TTC549 (cell line): ENCODE measurements around the gene B4GALT7.

Experiments
- FAIRE-seq: peaks from 2 replicates; lab custom pipeline; 2012; peaks lifted over from hg19 to GRCh38; lab: Jason Lieb, UNC

B4GALT7 gene

GRCh38 chr5:177593511-177593910 is 6.4 kb upstream of the B4GALT7 start:
- no peak for FAIRE-seq

- FAIRE-seq, result no peak
Measured at GRCh38 chr5:177594071-177594470, 5.9 kb upstream of the B4GALT7 start.

- FAIRE-seq, result no peak
Measured at GRCh38 chr5:177595026-177595585, 4.8 kb upstream of the B4GALT7 start.

GRCh38 chr5:177595991-177596774 is 3.7 kb upstream of the B4GALT7 start:
- no peak for FAIRE-seq

GRCh38 chr5:177596775-177597238 is 3.1 kb upstream of the B4GALT7 start:
- no peak for FAIRE-seq

GRCh38 chr5:177598477-177598876 is 1.5 kb upstream of the B4GALT7 start:
- FAIRE-seq, result no peak

GRCh38 chr5:177600508-177601018 is 631 bp downstream of the B4GALT7 start:
- no peak for FAIRE-seq

GRCh38 chr5:177601126-177601525 is 1.2 kb downstream of the B4GALT7 start:
- FAIRE-seq, result no peak

- FAIRE-seq, result no peak
Measured at GRCh38 chr5:177601577-177602457, 1.9 kb downstream of the B4GALT7 start.

GRCh38 chr5:177602458-177602830 is 2.5 kb downstream of the B4GALT7 start:
- FAIRE-seq, result no peak

- FAIRE-seq, result no peak
Measured at GRCh38 chr5:177603631-177604030, 3.7 kb downstream of the B4GALT7 start.

- FAIRE-seq, result no peak
Measured at GRCh38 chr5:177604116-177604521, 4.2 kb downstream of the B4GALT7 start.

GRCh38 chr5:177604656-177605055 is 4.7 kb downstream of the B4GALT7 start:
- no peak for FAIRE-seq

- FAIRE-seq, result no peak
Measured at GRCh38 chr5:177605078-177605477, 5.1 kb downstream of the B4GALT7 start.

- no peak for FAIRE-seq
Measured at GRCh38 chr5:177605667-177606066, 5.7 kb downstream of the B4GALT7 start.

GRCh38 chr5:177606071-177607051 is 6.4 kb downstream of the B4GALT7 start:
- FAIRE-seq, result no peak

GRCh38 chr5:177607115-177607451 is 7.2 kb downstream of the B4GALT7 start:
- FAIRE-seq, result no peak

GRCh38 chr5:177607452-177608192 is 7.7 kb downstream of the B4GALT7 start:
- no peak for FAIRE-seq

- no peak for FAIRE-seq
Measured at GRCh38 chr5:177608243-177609075, 8.5 kb downstream of the B4GALT7 start.
